Hepatocyte (in vitro differentiated cells): ENCODE data around the gene CDC42BPG. TPM values are rescaled to one million over a fixed set of nuclear protein-coding genes. Genes with fewer than 3 reads are reported as not detected.

Experiments used
- DNase-seq: peaks from one replicate; pipeline ENCODE4 v3.0.0-alpha.2; 2016; ENCODE audit warnings: low spot score
- H2AFZ ChIP-seq: fragments of 200-600 bp; sonication (generic); 2 replicates; pipeline ENCODE4 v1.6.0; 2016; ENCODE audit warnings: antibody characterized with exemption, mild to moderate bottlenecking
- H3K27ac ChIP-seq: fragments of 200-600 bp; sonication (generic); 2 replicates; pipeline ENCODE4 v1.5.1; 2016; ENCODE audit warnings: mild to moderate bottlenecking
- H3K27me3 ChIP-seq: fragments of 200-600 bp; sonication (generic); 2 replicates; pipeline ENCODE4 v1.6.1; 2016
- H3K36me3 ChIP-seq: fragments of 200-600 bp; sonication (generic); replicated peaks from 2 replicates; pipeline ENCODE4 v1.5.1; 2016; ENCODE audit warnings: low read depth; ENCODE audit not compliant: insufficient read depth
- H3K4me1 ChIP-seq: fragments of 200-600 bp; sonication (generic); 2 replicates; pipeline ENCODE4 v1.5.1; 2016; ENCODE audit warnings: mild to moderate bottlenecking, moderate library complexity; ENCODE audit not compliant: insufficient read depth
- H3K4me2 ChIP-seq: fragments of 200-600 bp; sonication (generic); 2 replicates; pipeline ENCODE4 v1.6.0; 2016
- H3K4me3 ChIP-seq: fragments of 200-600 bp; sonication (generic); 2 replicates; pipeline ENCODE4 v1.5.1; 2016; ENCODE audit warnings: mild to moderate bottlenecking
- H3K79me2 ChIP-seq: fragments of 200-600 bp; sonication (generic); 2 replicates; pipeline ENCODE4 v1.6.0; 2017; ENCODE audit warnings: mild to moderate bottlenecking
- H3K9me2 ChIP-seq: fragments of 200-600 bp; sonication (generic); replicated peaks from 2 replicates; pipeline ENCODE4 v1.6.0; 2017; ENCODE audit warnings: mild to moderate bottlenecking; ENCODE audit not compliant: insufficient read depth
- H3K9me3 ChIP-seq: fragments of 200-600 bp; sonication (generic); 2 replicates; pipeline ENCODE4 v1.5.1; 2016; ENCODE audit warnings: low read depth, mild to moderate bottlenecking
- H4K20me1 ChIP-seq: fragments of 200-600 bp; sonication (generic); 2 replicates; pipeline ENCODE4 v1.6.0; 2016; ENCODE audit warnings: mild to moderate bottlenecking; ENCODE audit not compliant: insufficient read depth, poor library complexity, severe bottlenecking
- EZH2 ChIP-seq: fragments of 200-600 bp; sonication (generic); IDR thresholded peaks from 2 replicates; pipeline ENCODE4 v1.6.1; 2016; ENCODE audit warnings: antibody characterized with exemption, mild to moderate bottlenecking, borderline replicate concordance
- EZH2phosphoT487 ChIP-seq: fragments of 200-600 bp; sonication (generic); IDR thresholded peaks from one replicate; pipeline ENCODE4 v1.6.1; 2018; ENCODE audit warnings: antibody characterized with exemption, mild to moderate bottlenecking, low read depth, moderate library complexity; ENCODE audit not compliant: unreplicated experiment, severe bottlenecking
- WGBS: methylation state at CpG from one replicate; pipeline ENCODE4 v1.1.6; 2016; ENCODE audit warnings: low lambda C conversion rate; ENCODE audit errors: missing lambda C conversion rate; 5-methylcytosine and 5-hydroxymethylcytosine counted together
- polyA plus RNA-seq: library from polyadenylated mRNA; unstranded; fragments of >200 nt; fragmentation: Nextera tagmentation; extraction: Ambion mirVana; gene quantifications from 2 replicates; pipeline ENCODE4 v1.2.1, GENCODE V29; 2016
- total RNA-seq: library from RNA; depleted of rRNA; stranded (reverse); fragments of >200 nt; gene quantifications from 2 replicates; pipeline ENCODE4 v1.2.3, GENCODE V29; 2014
- TF ChIP-seq, protein P1 (sequence below): fragments of 200-600 bp; sonication (generic); IDR thresholded peaks from 2 replicates; pipeline ENCODE4 v1.5.1; 2016; ENCODE audit warnings: antibody characterized with exemption, mild to moderate bottlenecking; ENCODE audit not compliant: poor library complexity

Gene CDC42BPG
- total and polyA plus RNA-seq, 2 experiments from 2014 or later, result 3.1 to 8.4 TPM

DNA sequence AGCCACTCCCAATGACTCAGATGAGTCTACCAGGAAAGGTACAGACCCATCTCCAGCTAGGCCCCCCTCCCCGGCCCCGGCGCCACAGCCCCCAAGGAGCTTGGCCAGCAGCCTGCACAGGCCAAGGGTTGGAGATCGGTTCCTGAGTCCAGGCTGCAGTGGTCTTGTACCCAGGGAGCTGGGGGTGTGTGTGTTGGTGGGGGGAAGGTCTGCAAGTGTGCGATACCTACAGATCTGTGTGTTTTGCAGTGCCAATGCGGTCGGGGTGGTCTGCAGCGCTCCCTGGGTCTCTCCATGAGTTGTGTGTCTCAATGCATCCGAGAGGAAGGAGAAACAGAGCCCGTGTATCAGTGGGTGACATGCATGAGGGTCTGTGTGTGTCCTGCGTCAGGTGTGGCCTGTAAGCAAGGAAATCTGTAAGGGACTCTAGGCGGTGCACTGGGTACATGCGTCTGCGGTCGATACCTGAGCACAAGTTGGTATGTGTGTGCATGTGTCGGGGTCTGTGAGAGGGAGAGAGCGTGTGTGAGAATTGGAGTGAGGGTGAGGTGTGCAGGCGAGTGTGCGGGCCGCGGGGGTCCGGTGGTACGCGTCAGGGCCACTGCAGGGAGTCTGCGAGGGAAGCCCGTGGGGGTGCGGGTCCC is 645 bp downstream of the CDC42BPG start:
- Histone ChIP-seq H3K79me2 (peaks cover 15% of the 10 kb centered on the region), H2AFZ (peak overlapping the region; percentile 77), H3K27ac (peak overlapping the region; percentile 91), H4K20me1 (no peaks in the 10 kb centered on the region), H3K4me2 (peak overlapping the region; percentile 87), H3K36me3 (no peaks in the 10 kb centered on the region), H3K4me3 (peak overlapping the region; percentile 80), H3K4me1 (peaks cover 30% of the 10 kb centered on the region), H3K9me3 (no peaks in the 10 kb centered on the region), H3K27me3 (no peaks in the 10 kb centered on the region), H3K9me2 (no peaks in the 10 kb centered on the region)
- DNase-seq, result no peak
- WGBS, result 50% methylated on average over 20 of the region's 27 CpGs
- TF ChIP-seq EZH2 (no peak), EZH2phosphoT487 (no peak)
- TF ChIP-seq, protein P1, sequence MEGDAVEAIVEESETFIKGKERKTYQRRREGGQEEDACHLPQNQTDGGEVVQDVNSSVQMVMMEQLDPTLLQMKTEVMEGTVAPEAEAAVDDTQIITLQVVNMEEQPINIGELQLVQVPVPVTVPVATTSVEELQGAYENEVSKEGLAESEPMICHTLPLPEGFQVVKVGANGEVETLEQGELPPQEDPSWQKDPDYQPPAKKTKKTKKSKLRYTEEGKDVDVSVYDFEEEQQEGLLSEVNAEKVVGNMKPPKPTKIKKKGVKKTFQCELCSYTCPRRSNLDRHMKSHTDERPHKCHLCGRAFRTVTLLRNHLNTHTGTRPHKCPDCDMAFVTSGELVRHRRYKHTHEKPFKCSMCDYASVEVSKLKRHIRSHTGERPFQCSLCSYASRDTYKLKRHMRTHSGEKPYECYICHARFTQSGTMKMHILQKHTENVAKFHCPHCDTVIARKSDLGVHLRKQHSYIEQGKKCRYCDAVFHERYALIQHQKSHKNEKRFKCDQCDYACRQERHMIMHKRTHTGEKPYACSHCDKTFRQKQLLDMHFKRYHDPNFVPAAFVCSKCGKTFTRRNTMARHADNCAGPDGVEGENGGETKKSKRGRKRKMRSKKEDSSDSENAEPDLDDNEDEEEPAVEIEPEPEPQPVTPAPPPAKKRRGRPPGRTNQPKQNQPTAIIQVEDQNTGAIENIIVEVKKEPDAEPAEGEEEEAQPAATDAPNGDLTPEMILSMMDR, result no peak

DNA sequence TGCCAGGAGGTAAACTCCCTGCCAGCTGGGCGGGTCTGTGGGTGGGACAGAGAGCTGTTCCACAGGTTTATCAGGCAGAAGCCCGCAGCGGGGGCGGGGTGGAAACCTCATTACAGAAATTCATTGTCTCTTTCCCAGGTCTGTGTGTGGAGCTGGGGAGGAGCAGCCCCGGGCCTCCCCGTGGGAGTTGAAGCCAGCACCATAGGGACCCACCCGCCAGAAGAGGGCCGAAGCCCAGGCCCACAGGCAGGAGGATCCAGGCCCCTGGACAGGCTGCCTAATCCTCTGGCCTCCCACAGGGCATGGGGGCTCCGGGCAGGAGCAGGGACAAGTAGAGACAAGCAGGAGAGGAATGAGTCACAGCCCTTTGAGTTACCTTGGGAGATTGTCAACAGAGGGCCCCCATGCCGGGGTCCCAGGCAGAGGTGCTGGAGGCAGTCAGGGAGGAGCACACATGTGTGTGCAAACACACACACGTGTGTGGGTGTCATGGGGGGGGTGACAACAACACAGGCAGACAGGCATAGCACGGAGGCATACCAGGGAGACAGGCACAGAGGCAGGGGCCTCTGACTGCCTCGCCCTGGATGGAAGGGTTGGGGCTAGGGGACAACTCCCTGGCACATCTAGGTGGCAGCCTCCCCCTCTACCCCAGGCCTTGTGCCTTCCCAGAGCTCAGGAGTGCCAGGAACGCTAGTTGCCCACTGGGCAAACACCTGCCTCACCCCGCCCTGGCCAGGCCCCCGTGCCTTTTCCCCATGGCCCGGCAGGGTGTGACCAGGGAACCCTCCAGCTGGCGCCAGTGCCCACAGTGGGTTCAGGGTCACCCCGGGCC is 1.4 kb downstream of the CDC42BPG start:
- no peaks in the 10 kb centered on the region for H3K36me3 ChIP-seq
- H3K4me2 ChIP-seq, result peak overlapping the region; percentile 87
- peaks cover 15% of the 10 kb centered on the region for H3K79me2 ChIP-seq
- H3K27me3 ChIP-seq, result no peaks in the 10 kb centered on the region
- H3K4me3 ChIP-seq, result no peak overlapping the region
- TF ChIP-seq EZH2phosphoT487 (no peak), EZH2 (no peak)
- TF ChIP-seq, protein P1, result no peak
- H2AFZ ChIP-seq, result no peak overlapping the region
- H4K20me1 ChIP-seq, result no peaks in the 10 kb centered on the region
- peaks cover 27% of the 10 kb centered on the region for H3K4me1 ChIP-seq
- no peaks in the 10 kb centered on the region for H3K9me2 ChIP-seq
- WGBS, result 42% methylated on average over 19 of the region's 19 CpGs
- peak; percentile 81 for DNase-seq
- no peaks in the 10 kb centered on the region for H3K9me3 ChIP-seq
- peak overlapping the region; percentile 91 for H3K27ac ChIP-seq

DNA sequence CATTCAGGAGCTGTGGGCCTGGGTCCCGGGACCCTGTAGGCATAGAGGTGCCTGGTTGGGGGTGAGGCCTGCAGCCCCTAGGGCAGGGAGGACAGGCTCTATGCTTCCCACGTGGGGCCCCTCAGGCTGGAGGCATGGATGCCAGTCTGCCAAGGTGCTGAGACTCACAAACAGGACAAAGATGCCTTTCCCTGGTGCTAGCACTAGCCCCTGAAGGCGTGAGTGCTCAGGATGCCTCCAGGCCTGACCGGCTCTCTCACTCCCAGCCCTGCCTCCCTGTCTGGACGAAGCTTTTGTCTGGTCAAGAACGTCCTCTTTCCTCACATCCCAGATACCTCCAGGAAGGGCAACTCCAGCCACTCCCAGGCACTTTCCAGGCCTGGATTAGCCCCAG is 2.1 kb downstream of the CDC42BPG start:
- no peaks in the 10 kb centered on the region for H3K36me3 ChIP-seq
- H3K4me3 ChIP-seq, result no peak overlapping the region
- peaks cover 27% of the 10 kb centered on the region for H3K4me1 ChIP-seq
- peak overlapping the region; percentile 87 for H3K4me2 ChIP-seq
- TF ChIP-seq EZH2phosphoT487 (no peak), EZH2 (no peak)
- TF ChIP-seq, protein P1, result no peak
- no peaks in the 10 kb centered on the region for H3K27me3 ChIP-seq
- no peaks in the 10 kb centered on the region for H3K9me2 ChIP-seq
- no peak overlapping the region for H2AFZ ChIP-seq
- H3K79me2 ChIP-seq, result peaks cover 15% of the 10 kb centered on the region
- no peak for DNase-seq
- 56% methylated on average over 6 of the region's 6 CpGs for WGBS
- H3K9me3 ChIP-seq, result no peaks in the 10 kb centered on the region
- H4K20me1 ChIP-seq, result no peaks in the 10 kb centered on the region
- peak overlapping the region; percentile 91 for H3K27ac ChIP-seq
